Renal pelvis (tissue), 4 donors: Measurements from ENCODE around the gene ARID1B. TPM values are rescaled to one million over a fixed set of nuclear protein-coding genes. Genes with fewer than 3 reads are reported as not detected.

Source experiments
- DNase-seq: peaks from one replicate; pipeline ENCODE4 v3.0.0-alpha.2; 2013
- polyA plus RNA-seq, 3 donors: library from polyadenylated mRNA; unstranded; fragments of 120-200 nt; gene quantifications; one replicate each; pipeline ENCODE4 v1.2.1, GENCODE V29; 2013; ENCODE audit not compliant: insufficient read length in 3 of 3

ARID1B gene
- polyA plus RNA-seq, 3 donors: 71.8 to 84.7 (median 78.8) TPM

GRCh38 chr6:157258878-157259277 is 481.7 kb downstream of the ARID1B start:
- no peak for DNase-seq

DNA sequence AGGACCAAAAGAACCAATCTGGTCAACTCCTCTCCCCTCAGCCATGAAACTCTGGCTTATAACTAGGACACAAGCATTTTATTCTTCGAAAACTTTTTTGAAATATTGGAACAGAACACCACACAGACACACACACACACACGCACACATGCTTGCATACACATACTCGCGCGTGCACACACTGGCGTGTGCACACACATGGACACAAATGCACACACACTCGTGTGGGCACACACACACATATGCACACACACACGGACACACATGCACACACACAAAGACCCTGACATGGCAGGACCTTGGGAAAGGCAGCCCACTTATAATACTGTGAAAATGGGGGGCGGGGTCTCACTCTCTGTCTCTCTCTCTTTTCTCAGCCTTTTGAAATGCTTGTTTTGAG is 482.3 kb downstream of the ARID1B start:
- DNase-seq: no peak
